Measurements from ENCODE around the gene RAPGEF1.

Gene RAPGEF1

DNA sequence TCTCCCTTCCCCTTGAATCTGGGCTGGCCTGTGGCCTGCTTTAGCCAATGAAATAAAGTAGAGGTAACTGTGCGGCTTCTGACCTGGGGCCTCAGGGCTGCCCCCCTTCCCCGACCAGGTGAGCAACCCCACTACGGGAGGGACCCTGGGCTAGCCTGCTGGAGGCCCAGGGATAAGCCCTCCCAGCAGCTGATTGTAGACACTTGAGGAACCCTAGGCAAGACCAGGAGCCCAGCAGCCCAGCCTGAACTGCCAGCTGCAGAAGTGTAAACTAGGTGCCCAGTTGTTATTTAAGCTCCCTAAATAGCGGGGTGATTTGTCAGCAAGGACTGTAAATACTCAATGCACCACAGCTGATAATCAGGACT is 41.3 kb downstream of the RAPGEF1 start:
- TF ChIP-seq ZNF488 (tag by site-specific recombination; IDR thresholded peaks at IDR 0.05), result no peak
- TF ChIP-seq HOXD13 (CRISPR knock-in tag; IDR thresholded peaks at IDR 0.05; ENCODE audit: borderline replicate concordance), result no peak
- no peak for TF ChIP-seq ZFHX2 (tag by site-specific recombination; conservative IDR thresholded peaks at IDR 0.05)
- Histone ChIP-seq H3K36me3 (ENCODE audit: control insufficient read depth in 2 of 2, insufficient read depth in 1 of 2, low read length in 2 of 2) (no peaks in the 10 kb centered on the region), H3K4me3 (ENCODE audit: low read depth, low read length) (no peak overlapping the region), H3K27ac (ENCODE audit: extremely low read depth, low read depth, low read length) (no peak overlapping the region), H3K9me3 (ENCODE audit: control insufficient read depth, insufficient read depth, low read depth, low read length) (no peaks in the 10 kb centered on the region), H3K4me1 (ENCODE audit: control insufficient read depth, insufficient read depth, low read length) (no peaks in the 10 kb centered on the region; the same call in none of the 2 replicates)
- ChIA-PET CTCF (interaction anchor here (1.1 kb wide), 1 partner anchor 42 kb away, joined by 5 read pairs; no protein-coding TSS in a partner anchor), POLR2A (interaction anchor here (0.6 to 1.3 kb wide), 2 partner anchors 23 to 31 kb away, joined by 3 read pairs; no protein-coding TSS in a partner anchor)

DNA sequence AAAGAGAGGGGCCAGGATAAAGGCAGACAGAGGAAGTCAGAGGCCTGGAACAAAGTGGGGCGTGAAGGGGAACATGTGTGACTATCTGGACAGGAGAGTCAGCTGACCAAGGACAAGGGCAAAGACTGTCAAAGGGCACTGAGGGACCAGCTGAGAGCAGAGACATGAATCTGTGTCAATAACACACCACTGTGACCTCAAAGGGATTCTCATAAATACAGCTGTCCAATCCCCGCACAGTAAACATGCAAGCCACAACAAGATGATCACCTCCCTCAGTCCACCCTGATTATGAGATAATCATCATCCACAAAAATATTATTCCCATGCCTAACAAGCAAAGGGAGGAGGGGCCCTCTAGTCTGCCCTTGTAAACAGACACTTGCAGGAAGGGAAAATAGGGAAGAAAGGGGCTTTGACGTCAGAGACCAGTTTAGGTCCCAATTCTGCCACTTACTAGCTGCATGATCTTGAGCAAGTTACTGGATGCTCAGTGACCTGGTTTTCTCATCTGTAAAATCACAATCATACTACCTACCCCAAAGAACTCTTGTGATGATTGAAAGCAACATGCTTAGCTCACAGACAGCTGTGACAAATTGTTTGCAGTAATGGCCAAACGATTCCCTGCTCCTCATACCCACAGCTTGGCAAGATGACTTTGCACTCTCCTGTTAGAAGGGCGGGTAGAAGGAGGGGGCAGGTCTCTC is 41.8 kb downstream of the RAPGEF1 start:
- no peak overlapping the region for H3K27ac ChIP-seq (ENCODE audit: extremely low read depth, low read depth, low read length)

DNA sequence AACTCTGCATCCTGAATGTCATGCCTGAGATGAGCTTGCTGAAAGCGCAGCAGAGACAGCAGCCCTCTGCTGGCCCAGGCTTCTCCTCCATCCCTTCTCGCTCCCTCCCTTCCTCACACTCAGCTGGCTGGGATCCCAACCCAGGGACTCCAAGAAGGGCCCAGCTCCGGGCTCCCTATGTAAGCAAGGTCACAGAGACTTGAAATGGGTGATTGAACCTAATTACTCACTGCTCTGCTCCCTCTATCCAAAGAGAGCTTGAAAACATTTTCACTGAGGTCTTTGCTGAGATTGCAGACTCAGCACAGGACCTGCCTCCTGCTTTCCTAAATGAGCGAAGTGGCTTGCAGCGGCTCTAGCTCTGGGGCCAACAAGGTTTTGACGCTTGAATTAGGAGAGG is 42.8 kb downstream of the RAPGEF1 start:
- POLR2A ChIA-PET, result no interaction called here
- CTCF ChIA-PET, result interaction anchor here (0.5 to 2.6 kb wide), 8 partner anchors 15 to 144 kb away, joined by 3 to 13 read pairs (median 4); partner anchors contain the start of gene RAPGEF1
- peak; percentile 36; the same call in 1 of the 2 replicates for TF ChIP-seq ZBTB8A (tag by site-specific recombination; IDR thresholded peaks at IDR 0.05)
- TF ChIP-seq TRIM28 (IDR thresholded peaks at IDR 0.05; ENCODE audit: borderline replicate concordance, low read length), result no peak
- no peak for TF ChIP-seq PRDM6 (tag by site-specific recombination; IDR thresholded peaks at IDR 0.05)
- no peak for TF ChIP-seq ZNF335 (tag by site-specific recombination; conservative IDR thresholded peaks at IDR 0.05)
- no peak for TF ChIP-seq ZNF350 (tag by site-specific recombination; IDR thresholded peaks at IDR 0.05)
- TF ChIP-seq, protein P1, sequence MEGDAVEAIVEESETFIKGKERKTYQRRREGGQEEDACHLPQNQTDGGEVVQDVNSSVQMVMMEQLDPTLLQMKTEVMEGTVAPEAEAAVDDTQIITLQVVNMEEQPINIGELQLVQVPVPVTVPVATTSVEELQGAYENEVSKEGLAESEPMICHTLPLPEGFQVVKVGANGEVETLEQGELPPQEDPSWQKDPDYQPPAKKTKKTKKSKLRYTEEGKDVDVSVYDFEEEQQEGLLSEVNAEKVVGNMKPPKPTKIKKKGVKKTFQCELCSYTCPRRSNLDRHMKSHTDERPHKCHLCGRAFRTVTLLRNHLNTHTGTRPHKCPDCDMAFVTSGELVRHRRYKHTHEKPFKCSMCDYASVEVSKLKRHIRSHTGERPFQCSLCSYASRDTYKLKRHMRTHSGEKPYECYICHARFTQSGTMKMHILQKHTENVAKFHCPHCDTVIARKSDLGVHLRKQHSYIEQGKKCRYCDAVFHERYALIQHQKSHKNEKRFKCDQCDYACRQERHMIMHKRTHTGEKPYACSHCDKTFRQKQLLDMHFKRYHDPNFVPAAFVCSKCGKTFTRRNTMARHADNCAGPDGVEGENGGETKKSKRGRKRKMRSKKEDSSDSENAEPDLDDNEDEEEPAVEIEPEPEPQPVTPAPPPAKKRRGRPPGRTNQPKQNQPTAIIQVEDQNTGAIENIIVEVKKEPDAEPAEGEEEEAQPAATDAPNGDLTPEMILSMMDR (tag by site-specific recombination; IDR thresholded peaks at IDR 0.05), result peak; percentile 33; the same call in 1 of the 2 replicates
- Histone ChIP-seq H3K9me3 (ENCODE audit: control insufficient read depth, insufficient read depth, low read depth, low read length) (no peaks in the 10 kb centered on the region), H3K36me3 (ENCODE audit: control insufficient read depth in 2 of 2, insufficient read depth in 1 of 2, low read length in 2 of 2) (no peaks in the 10 kb centered on the region), H3K4me1 (ENCODE audit: control insufficient read depth, insufficient read depth, low read length) (no peaks in the 10 kb centered on the region; the same call in none of the 2 replicates), H3K4me3 (ENCODE audit: low read depth, low read length) (no peak overlapping the region), H3K27ac (ENCODE audit: extremely low read depth, low read depth, low read length) (no peak overlapping the region)

More for the DNA sequence above, 41.8 kb downstream of the RAPGEF1 start:
- H3K36me3 ChIP-seq (ENCODE audit: control insufficient read depth in 2 of 2, insufficient read depth in 1 of 2, low read length in 2 of 2), result no peaks in the 10 kb centered on the region
- ChIA-PET POLR2A (interaction anchor here (0.5 to 1.3 kb wide), 2 partner anchors 22 to 408 kb away, joined by 3 read pairs; no protein-coding TSS in a partner anchor), CTCF (interaction anchor here (0.6 to 2.6 kb wide), 3 partner anchors 17 to 43 kb away, joined by 3 to 13 read pairs (median 5); partner anchors contain the start of gene RAPGEF1)
- H3K9me3 ChIP-seq (ENCODE audit: control insufficient read depth, insufficient read depth, low read depth, low read length), result no peaks in the 10 kb centered on the region
- TF ChIP-seq ZNF138 (tag by site-specific recombination; IDR thresholded peaks at IDR 0.05; ENCODE audit: borderline replicate concordance), result no peak
- TF ChIP-seq, protein P2, sequence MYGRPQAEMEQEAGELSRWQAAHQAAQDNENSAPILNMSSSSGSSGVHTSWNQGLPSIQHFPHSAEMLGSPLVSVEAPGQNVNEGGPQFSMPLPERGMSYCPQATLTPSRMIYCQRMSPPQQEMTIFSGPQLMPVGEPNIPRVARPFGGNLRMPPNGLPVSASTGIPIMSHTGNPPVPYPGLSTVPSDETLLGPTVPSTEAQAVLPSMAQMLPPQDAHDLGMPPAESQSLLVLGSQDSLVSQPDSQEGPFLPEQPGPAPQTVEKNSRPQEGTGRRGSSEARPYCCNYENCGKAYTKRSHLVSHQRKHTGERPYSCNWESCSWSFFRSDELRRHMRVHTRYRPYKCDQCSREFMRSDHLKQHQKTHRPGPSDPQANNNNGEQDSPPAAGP (tag by site-specific recombination; IDR thresholded peaks at IDR 0.05), result peak; percentile 53; the same call in 1 of the 2 replicates
- H3K4me3 ChIP-seq (ENCODE audit: low read depth, low read length), result no peak overlapping the region
- H3K4me1 ChIP-seq (ENCODE audit: control insufficient read depth, insufficient read depth, low read length), result no peaks in the 10 kb centered on the region; the same call in none of the 2 replicates
